Inflammatory macrophage treated with lipopolysaccharide for 1 hour (primary cell): Measurements from ENCODE around the gene TMEM266.

ENCODE experiments used
- DNase-seq, 2 donors: peaks; one replicate each; pipeline ENCODE4 v3.0.0-alpha.2; 2020 to 2022

The TMEM266 gene

DNA sequence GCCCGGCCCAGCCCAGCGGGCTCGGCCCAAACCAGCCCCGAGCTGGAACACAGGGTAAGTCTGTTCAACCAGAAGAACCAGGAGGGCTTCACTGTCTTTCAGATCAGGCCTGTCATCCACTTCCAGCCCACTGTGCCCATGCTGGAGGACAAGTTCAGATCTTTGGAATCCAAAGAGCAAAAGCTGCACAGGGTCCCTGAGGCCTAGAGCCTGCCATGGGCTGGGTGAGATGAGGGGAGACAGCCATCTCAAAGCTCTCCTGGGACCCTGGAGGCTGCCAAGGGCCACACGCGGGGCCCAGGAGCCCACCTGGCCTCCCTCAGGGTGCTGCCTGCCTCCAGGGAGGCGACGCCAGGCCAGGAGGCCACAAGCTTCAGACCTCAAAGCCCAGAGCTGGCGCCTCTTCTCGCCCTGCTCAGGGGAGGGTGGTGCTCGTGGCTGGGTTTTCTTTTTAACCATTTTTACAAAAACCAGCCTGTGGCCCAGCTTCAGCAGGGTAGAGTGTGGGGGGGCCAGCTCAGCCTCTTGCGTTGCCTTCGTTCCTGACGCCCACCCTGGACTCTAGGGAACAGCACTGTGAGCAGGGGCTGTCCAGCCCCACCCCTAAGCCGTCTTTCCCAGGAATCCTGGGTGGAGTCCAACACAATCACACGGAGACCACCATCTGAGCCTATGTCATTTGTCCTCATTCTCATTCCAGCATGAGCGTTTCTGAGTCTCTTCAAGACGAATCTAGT lies 144.5 kb downstream of the TMEM266 start:
- no peak for DNase-seq

DNA sequence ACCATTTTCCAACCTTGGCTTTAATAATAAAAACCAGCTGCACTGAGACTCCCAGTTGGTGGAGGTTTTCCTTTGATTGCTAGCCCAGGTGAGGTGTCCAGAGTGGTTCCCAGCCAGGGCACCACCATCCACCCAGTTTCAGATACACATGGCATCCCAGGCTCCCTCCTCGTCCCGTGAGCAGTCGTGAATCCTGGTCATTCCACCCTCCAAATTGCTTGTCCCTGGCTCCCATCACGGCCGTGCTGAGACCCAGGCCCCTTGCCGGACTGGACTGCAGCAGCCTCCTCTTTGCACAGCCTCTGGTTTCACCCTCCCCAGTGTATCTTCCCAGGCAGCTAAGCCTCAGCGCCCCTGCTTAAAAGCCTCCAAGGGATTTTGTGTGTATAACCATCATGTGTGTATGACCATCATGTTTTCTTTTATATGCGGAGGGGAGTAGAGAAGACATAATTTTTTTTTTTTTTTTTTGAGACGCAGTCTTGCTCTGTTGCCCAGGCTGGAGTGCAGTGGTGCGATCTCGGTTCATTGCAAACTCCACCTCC lies 145.2 kb downstream of the TMEM266 start:
- no peak for DNase-seq

DNA sequence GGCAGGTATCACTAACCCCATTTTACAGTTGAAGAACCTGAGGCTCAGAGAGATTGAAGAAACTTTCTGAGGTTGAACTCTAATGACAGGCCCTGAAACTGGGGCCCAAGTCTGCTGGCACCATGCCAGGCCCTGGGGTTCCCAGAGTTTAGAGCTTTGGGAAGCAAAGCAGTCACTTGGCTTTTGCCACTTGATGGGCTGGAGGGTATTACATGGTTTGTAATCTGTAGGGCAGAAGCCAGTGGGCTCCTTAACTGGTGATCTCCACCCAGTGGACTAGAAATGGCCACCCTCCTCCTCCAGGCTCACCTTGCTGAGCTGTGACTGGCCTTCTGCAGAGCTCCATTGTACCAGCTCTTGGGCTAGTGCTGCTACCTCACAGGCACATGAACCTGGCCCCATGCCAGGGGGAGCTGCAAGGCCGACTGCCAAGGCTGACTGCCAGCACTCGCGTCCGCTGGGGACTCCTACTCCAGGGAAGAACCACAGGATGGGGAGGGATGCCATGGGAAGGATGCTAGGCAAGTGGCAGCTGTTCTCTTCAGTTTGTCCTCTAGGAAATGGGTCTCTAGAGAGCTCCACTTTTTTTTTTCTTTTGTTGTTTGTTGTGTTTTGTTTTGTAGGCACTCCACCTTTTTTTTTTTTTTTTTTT lies 146.7 kb downstream of the TMEM266 start:
- DNase-seq, result no peak

DNA sequence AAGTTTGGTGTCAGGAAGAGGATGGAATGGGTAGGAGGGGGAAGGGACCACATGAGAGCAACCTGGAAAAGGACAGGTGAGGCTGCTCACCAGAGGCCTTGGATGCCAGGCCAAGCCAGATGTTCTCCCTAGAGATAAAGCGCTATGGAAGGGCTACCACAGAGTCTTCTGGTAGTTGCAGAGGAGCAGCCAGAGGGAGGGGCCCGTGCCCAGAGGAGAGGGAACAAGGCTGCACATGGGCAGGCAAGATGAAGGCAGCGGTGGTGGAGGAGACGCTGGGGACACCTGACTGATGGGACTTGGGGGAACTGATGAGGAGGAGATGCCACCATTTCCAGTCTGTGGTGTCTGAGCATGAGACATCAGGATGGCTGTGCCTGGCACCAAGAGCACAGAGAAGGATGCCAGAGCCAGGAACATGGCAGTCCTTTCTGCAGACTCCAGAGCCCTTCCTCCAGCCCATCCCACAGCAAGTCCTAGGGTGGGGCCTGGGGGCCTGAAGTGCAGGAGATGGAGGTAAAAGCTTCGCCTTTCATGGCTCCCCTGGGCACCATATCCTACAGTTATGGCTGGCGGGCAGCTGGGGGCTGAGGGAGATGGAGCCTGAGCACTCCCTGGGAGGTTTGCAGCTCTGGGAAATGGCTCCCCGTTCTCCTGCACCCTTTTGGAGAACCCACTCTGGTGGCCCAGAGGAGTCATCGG lies 148.4 kb downstream of the TMEM266 start:
- no peak for DNase-seq

DNA sequence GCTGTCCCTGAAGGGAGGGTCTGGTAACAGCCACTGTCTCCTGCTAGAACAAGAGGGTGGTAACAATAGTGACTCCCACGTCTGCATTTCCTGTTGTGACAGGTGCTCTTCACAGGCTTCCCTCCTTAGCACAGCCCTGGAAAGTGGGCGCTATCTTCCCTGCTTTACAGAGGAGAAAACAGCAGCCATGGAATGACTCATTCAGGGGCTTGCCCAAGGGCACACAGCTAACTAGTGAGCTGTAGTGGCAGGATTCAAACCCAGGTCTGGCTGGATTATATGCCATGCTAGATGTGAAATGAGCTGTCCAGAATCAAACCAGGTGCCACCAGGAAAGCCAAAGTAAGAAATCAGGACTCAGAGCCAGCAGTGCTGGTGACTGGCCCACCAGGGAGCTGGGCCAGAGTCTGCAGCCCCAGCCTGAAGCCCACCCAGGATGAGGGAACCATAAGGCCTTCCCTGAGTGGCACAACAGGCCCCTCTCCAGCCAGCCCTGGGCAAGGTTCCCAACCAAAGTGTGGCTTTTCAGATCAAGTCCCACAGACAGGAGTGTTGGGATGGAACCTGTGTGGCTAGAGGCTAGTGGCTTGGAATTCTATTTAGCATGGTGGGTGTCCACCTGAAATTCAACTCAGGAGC lies 149.1 kb downstream of the TMEM266 start:
- no peak for DNase-seq

DNA sequence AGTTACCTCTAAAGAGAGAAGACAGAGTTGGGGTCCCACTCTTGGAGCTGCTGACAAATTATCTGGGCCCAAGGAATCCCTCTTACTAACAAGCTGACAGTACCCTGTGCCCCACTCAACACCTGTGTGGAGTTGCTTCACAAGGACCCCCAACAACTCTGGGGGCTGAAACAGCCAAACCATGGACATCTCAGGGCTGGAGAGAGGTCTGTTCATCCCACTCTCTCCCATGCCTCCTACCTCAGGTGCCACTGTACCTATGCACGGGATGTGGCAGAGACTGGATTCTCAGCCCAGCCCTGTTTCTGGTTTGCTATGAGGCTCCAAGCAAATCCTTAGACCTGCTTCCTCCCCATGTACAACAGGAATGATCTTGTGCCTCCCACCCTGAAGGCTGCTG lies 149.7 kb downstream of the TMEM266 start:
- no peak for DNase-seq

DNA sequence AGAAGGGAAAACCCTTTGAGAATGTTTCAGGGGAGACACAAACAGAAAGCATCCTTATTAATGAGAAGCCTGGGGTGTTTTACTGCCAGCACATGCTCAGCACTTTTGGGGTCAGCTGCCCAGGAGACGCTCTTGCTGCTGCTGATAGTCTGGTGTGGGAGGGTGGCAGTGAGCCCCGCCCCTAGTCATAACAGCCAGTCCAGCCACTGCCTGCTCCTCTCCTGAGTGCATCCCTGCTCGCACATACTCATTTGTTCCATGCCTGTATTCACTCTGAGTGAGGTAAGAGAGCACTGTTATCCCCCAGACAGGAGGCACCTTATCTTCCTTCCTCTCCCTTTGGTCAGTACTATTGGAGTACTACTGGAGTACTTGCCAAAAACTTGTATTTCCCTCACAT lies 150.2 kb downstream of the TMEM266 start:
- no peak for DNase-seq

DNA sequence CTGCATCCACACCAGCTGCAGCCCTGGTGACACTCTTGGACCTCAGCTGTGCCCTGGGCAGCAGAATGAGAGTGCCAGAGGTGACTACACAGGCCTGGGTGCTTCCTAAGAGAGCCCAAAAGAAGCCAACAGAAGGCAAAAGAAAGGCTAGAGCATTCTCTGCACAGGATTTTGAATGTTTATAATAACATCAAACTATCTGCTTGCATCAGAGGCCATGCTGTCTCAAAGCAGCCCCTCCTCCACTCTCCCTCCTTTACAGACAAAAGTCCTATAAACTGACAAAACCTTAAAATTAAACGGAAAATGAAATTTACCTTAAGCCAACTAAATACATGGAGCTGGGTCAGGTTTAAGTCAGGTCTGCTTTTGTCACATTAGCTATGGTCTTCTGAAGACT lies 155.8 kb downstream of the TMEM266 start:
- no peak for DNase-seq

DNA sequence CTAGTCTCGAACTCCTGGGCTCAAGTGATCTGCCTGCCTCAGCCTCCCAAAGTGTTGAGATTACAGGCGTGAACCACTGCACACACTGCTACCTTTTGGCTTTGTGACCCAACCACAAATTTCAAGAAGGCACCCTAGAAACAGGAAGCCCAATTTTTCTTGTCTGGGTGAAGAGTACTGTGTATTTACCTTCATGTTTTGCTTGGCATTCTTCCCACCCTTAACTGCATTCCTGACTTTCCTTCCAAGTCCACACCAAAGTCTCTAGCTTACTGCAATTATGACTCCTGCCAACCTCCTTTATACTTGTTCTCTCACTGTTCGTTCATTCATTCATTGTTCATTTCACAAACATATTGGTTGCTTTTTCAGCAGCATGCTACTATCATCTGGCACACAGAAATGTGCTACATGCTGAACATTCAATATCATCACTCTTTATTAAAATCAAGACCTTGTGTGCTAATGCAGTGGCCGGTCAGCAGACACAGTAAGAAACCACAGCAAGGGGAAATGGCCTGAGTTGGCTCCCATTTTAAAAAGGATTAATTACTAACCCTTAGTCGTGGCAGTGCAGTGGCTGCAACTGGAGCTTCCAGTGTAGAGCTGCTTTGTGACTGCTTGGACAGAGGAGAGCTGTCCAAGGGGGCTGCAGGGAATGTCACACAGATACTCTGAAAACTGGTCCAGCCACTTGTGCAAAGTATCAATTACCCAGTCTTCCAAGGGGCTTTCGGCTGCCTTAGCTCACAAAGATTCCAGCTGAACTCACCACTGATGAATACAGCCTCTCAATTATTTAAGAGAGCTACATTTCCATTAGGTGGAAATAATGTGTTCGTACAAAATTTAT lies 157.5 kb downstream of the TMEM266 start:
- DNase-seq, result no peak

DNA sequence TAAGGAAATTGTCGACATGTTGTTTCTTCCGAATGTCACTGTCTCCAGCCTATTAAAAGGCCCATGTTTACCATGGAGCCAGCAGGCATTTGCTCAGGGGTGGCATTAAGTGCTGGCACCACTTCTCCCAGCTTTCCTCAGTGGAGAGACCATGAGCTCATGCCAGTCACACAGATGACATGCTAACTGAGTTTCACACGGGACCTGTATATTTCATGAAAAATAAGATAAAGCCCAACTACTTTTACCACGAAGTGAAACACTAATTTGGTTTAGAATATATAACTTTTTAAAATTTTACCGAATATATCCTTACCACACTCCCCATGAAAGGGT lies 158.1 kb downstream of the TMEM266 start:
- DNase-seq, result no peak

DNA sequence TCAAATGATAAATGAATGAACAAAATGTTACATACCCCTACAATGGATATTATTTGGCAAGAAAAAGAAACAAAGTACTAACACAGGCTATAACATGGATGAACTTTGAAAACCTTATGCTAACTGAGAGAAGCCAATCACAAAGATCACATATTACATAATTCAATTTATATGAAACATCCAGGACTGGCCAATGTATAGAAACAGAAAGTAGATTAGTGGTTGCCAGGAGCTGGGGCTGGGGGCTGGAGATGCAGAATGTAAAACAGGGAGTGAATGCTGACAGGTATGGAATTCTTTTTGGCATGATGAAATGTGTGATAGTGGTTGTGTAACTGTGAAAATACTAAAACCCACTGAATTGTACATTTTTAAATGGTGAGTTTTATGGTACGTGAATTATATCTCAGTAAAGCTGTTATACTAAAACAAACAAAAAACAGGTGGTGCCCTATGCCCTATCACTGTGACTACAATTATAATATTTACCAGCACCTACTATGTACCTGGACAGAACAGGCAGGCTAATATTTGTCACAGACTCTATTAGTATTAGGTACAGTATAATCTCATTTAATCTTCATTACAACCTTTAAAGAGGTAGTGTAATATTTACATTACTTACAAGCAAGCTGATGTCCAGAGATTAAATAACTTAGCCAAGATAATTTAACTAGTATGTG lies 161.4 kb downstream of the TMEM266 start:
- no peak for DNase-seq

DNA sequence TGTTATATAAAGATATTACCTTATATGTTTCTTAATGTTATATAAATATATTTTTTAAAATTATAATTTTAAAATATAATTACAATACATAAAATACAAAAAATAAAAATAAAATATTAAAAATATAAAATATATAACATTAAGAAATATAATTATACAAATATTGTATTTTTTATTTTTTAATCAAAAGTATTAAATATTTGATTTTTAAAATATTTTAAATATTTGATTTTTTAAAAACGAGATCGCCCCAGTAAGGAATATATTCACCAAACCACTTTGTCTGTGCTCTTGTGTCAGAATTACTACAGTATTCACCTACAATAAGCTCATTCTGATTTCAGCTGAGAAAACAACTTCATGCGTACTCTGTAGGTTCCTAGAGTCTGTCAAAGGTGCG lies 162.4 kb downstream of the TMEM266 start:
- DNase-seq, result no peak

DNA sequence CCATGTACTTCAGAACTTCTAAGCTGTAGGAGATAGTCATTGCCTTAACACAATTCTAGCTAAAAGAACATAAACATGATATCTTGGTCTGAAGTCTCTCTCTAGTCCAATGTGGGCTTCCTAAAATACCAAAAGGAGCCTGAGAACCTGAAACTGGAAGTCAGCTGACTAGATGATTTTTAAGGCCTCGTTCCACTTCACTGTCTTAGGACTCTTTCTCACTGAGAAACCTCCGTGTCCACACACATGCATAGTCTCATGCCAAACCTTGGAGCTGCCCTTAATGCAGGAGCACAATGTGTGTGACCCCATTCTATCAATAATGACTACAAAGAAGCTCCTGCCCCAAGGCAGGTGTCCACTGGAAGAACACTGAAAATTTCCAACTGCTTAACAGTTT lies 163.7 kb downstream of the TMEM266 start:
- DNase-seq, result no peak

DNA sequence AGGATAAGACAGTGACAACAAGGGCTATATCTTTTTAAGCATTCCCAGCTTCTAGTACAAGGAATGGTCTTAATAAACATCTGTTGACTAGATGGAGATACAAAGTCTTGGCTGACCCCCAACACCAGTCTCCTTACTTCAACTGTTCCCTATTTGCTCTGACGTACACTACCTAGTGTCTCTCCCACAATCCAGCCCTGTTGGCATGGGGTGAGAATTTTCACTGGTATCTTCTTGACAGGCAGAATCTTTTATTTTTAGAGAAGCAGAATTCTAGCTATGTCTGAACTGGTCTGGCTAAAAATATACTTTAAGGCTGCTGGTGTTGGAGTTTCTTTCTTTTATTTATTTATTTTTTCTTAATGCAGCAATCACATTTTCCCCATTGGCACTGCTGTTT lies 169.5 kb downstream of the TMEM266 start:
- DNase-seq, result no peak

DNA sequence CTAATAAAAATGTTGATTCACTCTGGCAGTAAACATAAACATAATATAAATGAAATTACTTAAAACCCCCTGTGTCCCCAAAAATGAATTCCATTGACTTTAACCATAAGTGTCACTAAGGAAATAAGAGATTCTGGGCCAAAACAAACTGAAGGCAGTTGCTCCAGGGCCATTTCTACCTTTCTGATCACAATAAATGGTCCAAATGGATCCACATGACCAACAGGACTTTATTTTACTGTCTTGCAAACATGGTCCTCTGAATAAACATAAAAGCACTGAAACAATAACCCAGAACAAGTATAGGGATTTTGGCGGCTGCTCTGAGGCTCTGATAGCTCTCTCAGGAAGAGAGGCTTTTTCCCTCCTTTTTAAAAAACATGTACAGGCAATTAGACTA lies 174.1 kb downstream of the TMEM266 start:
- no peak for DNase-seq

DNA sequence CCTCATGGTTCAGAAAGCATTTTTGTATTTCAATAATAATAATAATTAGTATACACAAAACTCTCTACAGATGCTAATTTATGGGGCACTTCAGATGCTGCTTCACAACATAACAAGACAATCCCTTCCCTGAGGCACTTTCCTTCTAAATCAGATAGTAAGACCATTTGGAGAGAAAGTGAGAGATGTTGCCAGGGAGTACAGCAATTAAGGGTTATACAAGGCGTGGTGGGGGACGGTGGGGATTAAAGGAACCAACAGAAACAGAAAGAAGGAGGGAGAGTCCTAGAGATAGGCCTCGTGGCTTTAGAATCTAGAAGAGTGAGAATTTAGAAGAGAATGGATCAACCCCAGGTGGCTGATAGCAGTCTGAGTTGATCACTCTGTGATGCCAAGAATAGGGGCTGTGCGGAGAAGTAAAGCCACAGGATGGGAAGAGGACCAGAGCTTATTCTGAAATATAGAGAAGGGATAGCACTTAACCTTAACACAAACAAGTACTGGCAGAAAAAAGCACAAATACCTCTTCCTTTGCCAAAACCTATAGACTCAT lies 174.6 kb downstream of the TMEM266 start:
- DNase-seq, result no peak

DNA sequence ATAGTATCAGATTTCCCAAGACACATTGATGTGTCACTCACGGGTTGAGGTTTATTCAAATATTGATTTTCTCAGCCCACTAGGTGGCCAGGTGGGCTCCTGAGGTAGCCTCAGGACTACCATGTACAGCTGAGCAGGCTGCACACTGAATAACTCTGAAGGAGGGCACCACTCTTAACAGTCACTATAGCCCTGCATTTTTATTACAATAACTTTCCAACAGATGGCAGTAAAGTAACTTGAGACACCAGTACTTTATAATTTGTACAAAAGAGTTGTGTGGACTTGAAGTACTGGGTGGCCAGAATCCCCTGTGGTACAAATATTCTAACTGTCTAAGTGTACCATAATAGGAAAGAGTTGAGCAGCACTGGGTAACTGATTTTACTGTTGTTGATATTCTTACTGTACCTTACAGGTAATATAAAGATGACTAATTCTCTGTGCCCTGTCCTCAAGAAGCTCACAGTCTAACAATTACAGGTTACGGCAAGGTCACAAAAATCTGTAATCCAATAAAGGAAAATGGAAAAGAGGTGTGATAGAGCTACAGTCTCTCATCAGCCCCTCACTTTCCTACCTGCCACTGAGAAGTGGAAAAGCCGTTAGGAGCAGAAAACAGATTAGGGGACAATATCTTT lies 175.5 kb downstream of the TMEM266 start:
- peak; percentile 23 to 51 for DNase-seq

DNA sequence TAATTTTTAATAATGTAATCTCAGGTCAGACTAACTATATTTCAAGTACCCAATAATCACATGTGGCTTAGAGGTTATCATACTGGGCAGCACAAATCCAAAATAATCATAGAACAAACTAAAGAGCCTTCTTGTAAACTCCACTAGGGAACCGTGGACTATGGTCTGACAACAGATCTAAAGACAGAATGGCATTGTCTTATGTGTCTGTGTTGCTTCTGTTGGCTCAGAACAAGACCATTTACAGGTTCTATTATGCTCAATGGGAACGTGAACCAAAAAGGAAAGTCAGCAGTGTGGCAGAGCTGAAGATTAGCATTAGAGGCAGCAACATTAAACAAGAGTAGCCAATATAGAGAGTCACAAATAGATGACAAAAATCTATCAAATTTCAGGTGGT lies 176.6 kb downstream of the TMEM266 start:
- DNase-seq, result no peak

DNA sequence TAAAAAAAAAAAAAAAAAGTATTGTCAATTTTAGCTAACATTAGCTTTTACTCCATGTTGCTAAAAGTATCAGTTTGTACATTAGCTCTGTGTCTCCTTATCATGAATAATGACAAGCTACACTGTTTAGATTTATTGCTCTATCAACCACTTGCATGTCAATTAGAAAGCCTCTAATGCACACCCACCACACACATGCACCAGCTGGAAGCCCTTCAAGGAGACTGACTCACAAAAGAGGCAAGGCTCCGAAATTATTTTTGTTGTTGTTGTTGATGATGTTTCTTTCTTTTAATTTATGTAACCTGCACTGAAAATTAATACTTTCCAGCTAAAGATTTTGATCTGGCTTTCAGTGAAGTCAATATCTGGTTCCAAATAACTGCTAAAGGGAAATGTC lies 180.0 kb downstream of the TMEM266 start:
- DNase-seq, result no peak

DNA sequence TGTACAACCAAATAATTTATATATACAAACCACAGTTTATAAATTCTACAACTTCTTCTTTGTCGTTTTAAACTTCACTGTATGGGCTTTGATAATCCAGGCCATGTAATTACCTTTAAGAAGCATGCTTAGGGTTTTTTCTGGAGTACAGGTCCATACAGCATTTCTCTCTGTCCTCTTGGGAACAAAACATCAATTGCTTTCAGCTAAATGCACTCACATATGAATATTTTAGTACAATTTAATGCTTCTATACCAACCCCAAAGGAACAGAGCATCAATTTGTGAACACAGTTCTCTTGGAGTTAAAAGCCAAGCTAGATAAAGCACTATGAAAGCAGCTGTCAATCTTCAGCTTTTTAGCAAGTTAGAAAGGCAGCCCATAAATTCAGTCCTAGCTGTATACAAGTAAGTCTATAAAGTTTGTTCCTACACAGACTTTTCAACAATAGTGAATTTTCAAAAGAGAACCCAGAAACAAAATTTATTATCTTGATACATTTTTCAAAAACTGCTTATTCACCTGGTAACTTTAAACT lies 185.4 kb downstream of the TMEM266 start:
- no peak for DNase-seq

DNA sequence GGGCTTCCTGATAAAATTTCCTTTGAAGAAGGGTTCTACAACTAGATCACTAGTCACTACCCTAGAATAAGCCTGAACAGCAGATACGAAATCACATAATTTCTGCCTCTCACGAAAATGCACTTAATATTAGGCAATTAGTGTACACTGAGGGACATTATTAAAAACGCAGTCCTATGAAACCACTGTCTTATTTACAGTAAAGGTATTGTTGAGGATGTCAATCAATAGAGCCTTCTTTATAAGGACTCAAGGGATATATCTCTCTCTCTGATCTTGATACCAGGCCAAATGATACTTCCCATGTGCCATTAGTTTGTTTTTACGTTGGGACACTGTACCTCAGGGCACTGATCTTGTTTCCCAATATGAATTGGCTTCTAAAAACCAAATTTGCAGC lies 191.9 kb downstream of the TMEM266 start:
- DNase-seq, result no peak
